ENCODE measurements around the gene INVS.

- no peak for TF ChIP-seq CTCF (IDR thresholded peaks at IDR 0.05)
- TF ChIP-seq POLR2A (IDR thresholded peaks at IDR 0.05), result no peak
Observed at GRCh38 chr9:100066539-100066938, 32.5 kb upstream of the INVS start.
